HG03520 (cell line): ENCODE data around the gene GFRA1.
"Not testable (repeated sequence)": the region's sequence is repeated elsewhere in the genome, so short reads cannot be mapped to it uniquely, and the experiment has no call there.

ENCODE experiments used
- ATAC-seq: cut with Tn5 transposase; IDR thresholded peaks from one replicate; pipeline ENCODE4 v1.9.1; 2021; ENCODE audit warnings: mild to moderate bottlenecking, moderate library complexity; ENCODE audit not compliant: unreplicated experiment

GFRA1 gene

GRCh38 chr10:116076621-116077020, 196.4 kb downstream of the GFRA1 start:
- no peak for ATAC-seq

DNA sequence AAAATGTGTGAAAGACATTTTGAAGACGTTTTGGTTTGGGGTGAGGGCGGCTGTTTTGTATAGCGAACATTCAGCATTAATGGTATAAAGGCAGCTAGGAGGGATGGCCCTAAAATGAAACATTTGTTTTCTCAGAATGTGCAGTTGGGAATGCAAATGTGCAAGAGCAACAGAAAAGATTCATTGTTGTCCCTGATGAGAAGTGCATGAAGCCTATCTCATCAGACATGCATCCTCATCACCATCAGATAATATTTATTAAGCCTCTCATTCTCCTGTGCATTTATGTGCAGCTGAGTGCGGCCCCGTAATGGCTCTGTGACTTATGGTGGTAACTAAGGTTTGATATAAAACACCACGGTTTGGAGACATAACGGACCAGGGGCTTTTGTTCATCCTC, 199.5 kb downstream of the GFRA1 start:
- ATAC-seq = no peak

- no peak for ATAC-seq
Measured at GRCh38 chr10:116073001-116073400, 200.0 kb downstream of the GFRA1 start.

DNA sequence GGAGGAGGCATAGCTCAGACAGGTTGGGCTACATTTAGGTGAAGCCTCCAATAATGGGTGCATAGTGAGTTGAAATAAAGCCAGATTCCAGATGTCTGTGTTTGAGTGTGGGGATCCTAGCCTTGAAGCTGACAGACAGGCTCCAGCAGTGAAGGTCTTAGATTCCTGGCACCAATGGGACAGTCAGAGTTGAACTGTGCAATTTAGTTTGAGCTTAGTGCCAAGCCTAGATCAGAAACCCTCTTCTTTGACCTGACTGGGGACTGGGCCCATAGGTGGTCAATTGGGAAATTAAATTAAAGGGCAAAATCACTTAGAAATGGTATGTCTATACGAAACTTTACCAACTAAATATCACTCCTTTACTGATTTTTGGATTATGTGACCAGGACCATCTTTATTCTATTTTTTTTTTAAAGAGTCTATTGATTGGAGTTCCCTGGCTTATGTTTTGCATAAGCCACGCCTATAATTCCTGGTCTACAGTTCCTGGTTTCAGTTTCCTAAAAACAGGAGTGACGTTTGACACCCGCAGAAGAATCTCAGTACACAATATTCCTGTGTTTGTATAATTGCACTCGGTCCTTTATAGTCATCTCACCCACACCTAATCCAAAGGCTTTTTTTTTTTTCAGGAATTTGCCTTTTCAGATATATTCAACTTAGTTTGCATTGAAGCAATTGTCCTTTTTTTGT, 201.4 kb downstream of the GFRA1 start:
- no peak for ATAC-seq

DNA sequence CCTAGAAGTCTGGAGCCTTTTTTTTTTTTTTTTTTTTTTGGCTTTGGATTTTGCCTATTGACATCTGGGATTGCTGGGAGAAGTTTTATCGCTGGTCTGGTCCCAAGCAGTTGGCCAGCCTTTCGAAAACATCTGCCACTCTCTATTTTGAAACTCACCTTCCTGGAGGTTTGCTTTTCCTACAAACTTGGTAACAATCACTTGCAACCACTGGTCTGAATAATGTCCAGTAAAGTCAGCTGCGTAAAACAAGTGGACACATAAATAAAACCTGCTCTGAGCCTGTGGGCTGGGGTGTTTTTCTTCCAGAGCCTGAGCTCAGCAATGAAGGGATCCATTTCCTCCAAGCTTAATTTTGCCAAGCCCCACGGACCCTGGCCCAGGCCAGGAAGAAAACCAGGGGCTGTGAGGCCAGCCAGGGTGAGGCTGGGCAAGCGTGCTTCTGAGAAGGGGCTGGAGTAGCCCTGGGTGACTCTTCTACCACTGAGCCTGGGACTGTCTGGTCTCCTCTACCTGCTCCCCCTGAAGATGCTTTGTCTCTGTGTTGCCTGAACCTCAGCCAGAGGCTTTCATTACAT, 202.2 kb downstream of the GFRA1 start:
- no peak for ATAC-seq

DNA sequence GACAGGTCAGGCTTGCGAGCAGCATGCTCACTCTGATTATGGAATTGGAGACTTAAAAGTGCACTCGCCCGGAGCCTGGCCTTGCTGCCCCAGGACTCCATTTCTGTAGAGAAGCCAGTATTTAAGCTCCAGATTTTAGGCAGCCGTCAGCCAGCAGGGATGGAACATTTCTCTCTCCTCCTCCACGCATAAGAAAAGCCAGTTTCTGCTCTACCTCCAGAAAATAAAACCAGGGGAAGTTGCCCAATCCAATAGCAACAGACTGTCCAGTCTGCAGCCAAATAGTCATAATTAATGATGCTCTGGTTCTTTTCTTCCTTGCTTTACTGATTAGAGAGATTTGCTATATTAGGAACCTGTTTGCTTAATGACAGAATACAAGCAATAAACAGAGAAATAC, 203.2 kb downstream of the GFRA1 start:
- no peak for ATAC-seq

- ATAC-seq = no peak
Measured at GRCh38 chr10:116067825-116068224, 205.2 kb downstream of the GFRA1 start.

GRCh38 chr10:116063107-116063506, 209.9 kb downstream of the GFRA1 start:
- no peak for ATAC-seq

- no peak for ATAC-seq
Measured at GRCh38 chr10:116060864-116061263, 212.1 kb downstream of the GFRA1 start.

- ATAC-seq = no peak
Measured at GRCh38 chr10:116059320-116059719, 213.7 kb downstream of the GFRA1 start.

- no peak for ATAC-seq
Measured at GRCh38 chr10:116056445-116057293, 216.3 kb downstream of the GFRA1 start.

- no peak for ATAC-seq
Measured at GRCh38 chr10:116055917-116056252, 217.1 kb downstream of the GFRA1 start.

GRCh38 chr10:116055252-116055916, 217.6 kb downstream of the GFRA1 start:
- ATAC-seq = no peak

DNA sequence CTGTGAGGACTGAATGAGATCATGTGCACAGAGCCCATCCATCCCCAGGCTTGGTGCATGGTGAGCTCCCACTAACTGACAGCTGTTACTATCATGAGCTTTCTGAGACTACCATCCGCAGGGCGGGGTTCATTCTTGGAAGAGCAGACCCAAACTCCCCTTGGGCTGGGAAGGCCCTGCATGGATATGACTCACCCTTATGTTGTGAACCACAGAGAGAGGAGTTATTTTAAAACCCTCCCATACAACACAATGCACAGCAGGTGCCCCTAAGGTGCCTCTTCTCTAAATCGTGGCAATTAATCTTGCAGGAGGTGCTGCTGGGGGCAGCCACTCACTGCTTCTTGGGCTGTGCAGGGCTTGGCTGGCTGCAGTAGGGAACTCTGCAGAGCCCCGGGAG, 219.1 kb downstream of the GFRA1 start:
- ATAC-seq = no peak

DNA sequence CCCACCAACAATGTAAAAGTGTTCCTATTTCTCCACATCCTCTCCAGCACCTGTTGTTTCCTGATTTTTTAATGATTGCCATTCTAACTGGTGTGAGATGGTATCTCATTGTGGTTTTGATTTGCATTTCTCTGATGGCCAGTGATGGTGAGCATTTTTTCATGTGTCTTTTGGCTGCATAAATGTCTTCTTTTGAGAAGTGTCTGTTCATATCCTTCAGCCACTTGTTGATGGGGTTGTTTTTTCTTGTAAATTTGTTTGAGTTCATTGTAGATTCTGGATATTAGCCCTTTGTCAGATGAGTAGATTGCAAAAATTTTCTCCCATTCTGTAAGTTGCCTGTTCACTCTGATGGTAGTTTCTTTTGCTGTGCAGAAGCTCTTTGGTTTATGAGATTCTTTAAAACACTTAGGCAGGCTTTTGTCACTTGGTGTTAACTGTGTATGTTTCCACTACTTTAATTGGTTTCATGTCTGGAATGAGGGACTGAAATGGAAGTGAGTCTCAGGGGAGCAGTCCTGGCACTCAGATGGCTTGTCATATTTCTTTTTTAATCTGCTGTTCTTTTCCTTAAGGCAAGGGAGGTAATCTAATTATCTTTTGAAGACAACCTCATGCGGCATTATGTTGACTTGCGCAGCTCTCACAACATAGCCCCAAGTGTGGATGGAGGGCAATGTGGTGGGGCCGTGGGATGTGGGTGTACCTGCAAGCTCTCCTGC, 219.8 kb downstream of the GFRA1 start:
- ATAC-seq = not testable (repeated sequence)

DNA sequence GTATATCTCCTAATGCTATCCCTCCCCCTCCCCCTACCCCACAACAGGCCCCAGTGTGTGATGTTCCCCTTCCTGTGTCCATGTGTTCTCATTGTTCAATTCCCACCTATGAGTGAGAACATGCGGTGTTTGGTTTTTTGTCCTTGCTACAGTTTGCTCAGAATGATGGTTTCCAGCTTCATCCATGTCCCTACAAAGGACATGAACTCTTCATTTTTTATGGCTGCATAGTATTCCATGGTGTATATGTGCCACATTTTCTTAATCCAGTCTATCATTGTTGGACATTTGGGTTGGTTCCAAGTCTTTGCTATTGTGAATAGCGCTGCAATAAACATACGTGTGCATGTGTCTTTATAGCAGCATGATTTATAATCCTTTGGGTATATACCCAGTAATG, 220.5 kb downstream of the GFRA1 start:
- ATAC-seq = not testable (repeated sequence)

DNA sequence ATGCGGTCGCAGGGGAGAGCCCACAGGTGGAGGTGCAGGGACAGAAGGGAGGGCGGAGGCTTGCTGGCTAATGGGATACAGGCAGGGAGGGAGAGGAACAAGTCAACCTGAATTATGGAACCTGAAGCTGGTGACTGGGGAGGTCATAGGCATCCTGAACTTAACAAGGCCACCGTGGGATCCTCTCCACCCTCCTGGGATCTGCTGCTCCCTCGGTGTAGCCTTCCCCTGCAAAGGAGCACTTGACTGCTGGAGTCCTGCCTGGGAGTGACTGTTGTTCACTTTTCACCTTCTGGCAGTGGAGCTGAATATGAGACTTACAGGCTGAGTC, 223.1 kb downstream of the GFRA1 start:
- no peak for ATAC-seq

DNA sequence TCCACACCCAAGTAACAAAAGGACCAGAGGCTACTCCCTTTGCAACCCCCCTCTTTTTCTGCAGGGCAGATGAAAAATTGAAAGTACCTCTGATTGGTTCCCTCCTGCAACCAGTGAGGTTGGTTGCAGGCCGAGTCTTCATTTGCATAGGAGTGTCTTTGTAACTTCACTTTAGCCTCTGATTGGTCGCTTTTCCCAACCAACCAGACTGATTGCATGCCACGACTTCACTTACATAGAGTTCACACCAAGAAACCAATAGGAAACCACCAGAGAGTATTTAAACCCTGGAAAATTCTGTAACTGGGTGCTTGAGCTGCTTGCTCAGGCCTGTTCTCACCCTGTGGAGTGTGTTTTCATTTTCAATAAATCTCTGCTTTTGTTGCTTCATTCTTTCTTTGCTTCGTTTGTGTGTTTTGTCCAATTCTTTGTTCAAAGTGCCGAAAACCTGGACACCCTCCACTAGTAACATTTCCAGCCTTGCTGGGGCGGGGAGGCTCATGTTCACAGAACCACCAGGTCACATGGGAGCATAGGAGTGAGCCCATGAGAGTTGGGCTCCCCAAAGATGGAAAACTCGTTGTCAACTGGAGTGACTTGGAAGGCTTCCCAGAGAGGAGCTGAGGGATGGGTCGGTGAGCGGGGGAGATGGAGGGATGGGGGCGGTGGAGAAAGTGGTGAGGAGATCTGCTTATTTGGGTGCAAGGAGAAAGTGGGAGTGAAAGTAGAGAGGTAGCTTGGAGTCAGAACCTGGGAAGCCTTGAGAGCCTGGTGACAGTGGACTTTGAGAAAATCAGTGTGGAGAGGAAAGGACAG, 223.6 kb downstream of the GFRA1 start:
- no peak for ATAC-seq

DNA sequence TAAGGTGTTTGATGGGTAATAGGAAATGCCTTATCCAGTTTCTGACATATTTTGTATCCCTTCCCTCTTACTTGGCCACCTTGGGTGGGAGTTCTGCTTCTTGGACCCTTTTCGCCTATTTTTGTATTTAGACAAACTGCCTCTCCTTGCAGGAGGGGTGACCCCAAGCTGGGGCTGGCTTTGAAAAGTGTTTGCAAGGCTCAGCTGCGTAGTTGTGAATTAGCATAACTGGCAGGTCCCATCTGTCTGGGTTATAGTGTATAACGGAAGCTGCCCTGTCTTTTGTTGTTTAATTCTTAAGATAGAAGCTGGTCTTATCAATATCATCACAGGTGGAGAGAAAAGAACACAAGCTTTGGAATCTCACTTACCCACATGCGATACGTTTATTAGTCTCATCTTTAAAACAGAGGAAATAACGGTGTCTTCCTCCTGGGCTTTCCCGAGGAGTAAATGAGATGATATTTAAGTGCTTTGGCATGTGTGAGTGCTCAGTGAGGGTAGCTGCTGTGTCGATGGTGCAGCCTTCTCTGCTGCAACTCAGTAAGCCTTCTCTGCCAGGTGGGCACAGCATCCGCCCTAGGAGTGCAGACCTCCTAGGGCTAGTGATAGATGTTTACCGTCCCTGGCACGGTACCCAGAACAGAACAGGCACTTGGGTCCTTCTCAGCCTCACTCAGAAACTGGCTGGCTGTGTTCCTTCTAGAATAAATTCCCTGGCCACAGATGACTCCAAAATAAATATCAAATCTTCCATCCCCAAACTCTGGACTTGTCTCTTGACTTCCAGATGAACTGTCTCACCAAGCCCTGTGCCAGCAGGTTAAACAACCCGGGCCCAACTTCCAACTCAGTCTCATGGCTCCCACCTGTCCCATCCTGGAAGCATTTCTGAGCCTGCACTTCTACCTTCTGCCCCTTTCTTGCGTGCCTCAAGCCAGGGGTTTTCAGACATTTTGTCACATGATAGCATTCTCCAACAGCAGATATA, 227.3 kb downstream of the GFRA1 start:
- ATAC-seq = no peak
